GM12801 (cell line): ENCODE results near the gene KCNC4.

Experiments used
- TF ChIP-seq, protein P1 (sequence below): IDR thresholded peaks from one replicate; pipeline ENCODE4 v1.5.1; 2011; ENCODE audit warnings: control low read depth; ENCODE audit not compliant: insufficient read length; ENCODE audit errors: extremely low read depth

KCNC4 gene

DNA sequence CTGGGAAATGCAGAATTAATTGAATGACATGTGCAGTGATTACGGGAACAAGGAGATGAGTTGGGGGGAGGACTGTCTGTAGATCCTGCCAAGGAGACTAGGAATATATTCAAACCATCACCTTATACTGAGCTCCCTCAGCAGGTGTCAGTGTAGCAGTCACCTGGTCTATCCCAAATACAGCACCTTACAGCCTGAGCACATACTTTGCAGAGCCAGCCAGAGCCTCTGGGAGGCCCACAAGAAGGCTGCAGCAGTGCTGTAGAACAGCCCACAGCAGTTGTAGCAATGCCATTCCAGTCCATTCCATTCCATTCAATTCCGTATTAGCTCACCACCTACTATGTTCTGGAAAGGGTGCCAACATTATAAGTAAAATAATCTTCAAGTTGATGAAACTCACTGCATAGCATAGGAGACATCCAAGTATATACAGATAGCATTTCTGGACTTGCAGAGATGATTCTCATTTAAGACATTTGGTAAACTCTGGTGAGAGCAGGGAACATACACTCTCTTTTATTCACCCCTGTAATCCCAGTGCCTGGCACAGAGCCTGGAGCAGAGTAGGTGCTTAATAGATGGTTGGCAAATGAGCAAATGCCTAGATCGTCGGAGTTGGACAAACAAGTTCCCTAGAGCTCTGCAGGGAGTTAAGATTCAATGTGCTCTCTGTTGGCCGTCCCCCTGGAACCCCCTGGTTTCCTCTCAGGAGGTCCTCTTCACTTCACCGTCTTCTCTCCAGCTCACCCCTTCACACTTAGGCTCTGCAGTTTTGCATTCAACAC is 44.7 kb downstream of the KCNC4 start:
- TF ChIP-seq, protein P1, sequence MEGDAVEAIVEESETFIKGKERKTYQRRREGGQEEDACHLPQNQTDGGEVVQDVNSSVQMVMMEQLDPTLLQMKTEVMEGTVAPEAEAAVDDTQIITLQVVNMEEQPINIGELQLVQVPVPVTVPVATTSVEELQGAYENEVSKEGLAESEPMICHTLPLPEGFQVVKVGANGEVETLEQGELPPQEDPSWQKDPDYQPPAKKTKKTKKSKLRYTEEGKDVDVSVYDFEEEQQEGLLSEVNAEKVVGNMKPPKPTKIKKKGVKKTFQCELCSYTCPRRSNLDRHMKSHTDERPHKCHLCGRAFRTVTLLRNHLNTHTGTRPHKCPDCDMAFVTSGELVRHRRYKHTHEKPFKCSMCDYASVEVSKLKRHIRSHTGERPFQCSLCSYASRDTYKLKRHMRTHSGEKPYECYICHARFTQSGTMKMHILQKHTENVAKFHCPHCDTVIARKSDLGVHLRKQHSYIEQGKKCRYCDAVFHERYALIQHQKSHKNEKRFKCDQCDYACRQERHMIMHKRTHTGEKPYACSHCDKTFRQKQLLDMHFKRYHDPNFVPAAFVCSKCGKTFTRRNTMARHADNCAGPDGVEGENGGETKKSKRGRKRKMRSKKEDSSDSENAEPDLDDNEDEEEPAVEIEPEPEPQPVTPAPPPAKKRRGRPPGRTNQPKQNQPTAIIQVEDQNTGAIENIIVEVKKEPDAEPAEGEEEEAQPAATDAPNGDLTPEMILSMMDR: no peak

DNA sequence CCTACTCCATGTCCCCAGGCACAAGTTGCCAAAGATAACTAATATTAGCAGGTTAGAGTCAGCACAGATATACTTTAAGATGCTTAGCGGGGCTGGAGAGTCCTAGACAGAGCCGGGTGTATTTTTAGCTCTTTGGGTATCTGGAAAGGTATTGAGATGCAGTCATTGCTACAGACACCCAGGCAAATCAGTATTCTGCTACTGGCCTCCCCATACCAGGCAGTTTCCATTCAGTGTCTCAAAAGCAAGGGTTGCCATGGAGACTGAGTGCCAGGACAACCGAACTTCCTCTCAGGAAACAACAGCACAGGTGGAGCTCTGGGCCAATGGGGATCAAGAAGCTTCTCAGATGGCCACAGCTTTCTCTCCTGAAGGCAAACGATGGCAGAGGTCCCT is 45.3 kb downstream of the KCNC4 start:
- TF ChIP-seq, protein P1: no peak

DNA sequence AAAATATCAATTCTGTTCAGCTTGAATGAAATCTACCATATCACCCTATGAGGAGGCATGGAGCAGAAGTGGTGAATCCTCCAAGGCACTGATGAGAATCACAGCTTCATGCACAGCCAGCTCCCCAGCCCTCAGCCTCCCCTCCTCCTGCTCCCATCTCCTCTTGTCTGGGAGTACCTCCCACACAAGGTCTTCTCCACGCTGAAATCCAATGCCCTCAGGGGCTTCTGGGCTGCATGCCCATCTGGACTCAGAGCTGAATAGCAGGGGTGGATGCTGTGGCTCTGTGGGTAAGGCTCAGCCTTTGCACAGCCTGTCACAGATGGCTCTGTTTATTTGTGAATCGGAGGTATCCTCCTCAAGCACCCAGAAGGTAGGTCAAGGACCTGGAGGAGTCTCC is 48.6 kb downstream of the KCNC4 start:
- TF ChIP-seq, protein P1: no peak

DNA sequence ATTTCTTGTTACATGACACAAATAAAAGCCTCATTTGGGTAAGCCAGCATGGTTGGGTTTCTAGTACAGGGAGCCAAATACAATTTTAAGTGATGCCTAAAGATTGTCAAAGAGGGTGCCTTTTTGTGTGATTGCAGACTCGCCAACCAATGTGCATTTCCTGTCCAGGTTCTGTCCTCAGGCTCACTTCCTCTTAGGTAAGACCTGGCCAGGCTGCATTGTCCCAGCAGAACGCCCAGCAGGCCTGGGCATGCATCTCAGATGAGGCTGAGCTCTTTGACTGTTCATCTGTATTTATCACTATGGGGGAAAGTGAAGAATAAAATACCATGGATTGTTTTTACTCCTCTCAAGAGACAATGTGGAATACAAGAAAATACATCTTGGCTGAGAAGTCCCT is 49.7 kb downstream of the KCNC4 start:
- TF ChIP-seq, protein P1: no peak
